D341Med (cell line): ENCODE measurements around the gene ALX4.

Experiments used
- DNase-seq: peaks from one replicate; pipeline ENCODE4 v3.0.0; 2012; ENCODE audit warnings: low spot score

Gene ALX4

GRCh38 chr11:44300844-44301563, 8.9 kb downstream of the ALX4 start:
- no peak for DNase-seq

- DNase-seq, result no peak
Observed at GRCh38 chr11:44298862-44299261, 11.1 kb downstream of the ALX4 start.

GRCh38 chr11:44290208-44290607, 19.7 kb downstream of the ALX4 start:
- DNase-seq, result no peak

DNA sequence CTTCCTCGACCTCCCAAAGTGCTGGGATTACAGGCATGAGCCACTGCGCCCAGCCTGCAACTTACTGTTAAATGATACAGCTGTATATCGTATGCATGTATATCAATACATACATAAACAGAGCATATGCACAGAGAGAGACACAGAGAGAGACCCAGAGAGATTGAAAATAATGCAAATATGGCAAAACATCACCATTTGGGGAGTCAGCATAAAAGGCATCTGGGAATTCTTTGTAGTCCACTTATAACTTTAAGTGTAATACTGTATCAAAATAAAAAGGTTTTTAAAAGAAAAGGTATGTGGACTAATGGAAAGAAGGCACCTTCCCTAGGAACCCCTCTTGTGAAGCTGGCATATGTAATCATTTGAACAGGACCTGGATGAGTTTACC, 21.8 kb downstream of the ALX4 start:
- DNase-seq, result no peak

- DNase-seq, result no peak
Observed at GRCh38 chr11:44286911-44287310, 23.0 kb downstream of the ALX4 start.

DNA sequence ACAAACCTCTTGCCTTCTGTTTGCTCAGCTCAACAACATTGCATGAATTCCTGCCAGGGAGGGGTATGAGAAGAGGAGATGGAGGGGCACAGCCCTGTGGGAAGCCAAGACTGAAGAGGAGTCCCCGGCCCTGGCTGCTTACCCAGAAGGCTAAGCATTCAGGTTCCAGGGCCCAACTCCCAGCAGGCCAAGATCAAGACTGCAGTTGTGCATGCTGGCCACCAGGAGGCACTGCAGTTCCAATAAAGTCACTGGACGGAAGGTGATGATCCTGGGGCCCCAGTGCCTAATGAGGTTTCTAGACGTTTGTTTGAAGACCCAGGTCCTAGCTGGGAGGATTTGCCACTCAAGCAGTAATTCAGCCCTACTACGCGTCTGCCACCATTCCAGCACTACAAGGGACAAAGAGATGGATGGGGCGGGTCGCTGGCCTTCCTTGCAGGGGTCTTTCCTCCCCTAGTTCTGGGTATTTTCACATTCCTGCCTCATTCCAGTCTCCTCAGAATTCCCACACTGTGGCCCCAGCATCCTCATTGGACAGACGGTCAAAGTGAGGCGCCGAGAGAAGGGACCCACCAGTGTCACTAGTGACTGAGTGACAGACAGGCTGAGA, 23.6 kb downstream of the ALX4 start:
- DNase-seq, result peak; percentile 84

- DNase-seq, result no peak
Observed at GRCh38 chr11:44285756-44286155, 24.2 kb downstream of the ALX4 start.

DNA sequence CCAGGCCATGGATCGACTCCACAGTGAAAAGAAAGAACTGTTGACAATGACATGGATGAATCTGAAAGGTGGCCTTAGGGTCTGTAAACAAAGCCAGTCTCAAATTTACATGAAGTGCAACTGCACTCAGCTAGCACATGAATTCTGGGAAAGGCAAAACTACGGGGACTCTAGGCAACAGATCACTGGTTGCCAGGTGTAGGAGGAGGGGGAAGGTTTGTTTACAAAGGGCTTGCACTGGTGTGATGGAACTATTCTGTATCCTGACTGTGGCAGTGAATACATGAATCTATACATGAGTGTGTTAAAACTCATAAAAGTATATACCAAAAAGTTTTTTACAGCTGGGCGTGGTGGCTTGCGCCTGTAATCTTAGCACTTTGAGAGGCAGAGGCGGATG, 27.3 kb downstream of the ALX4 start:
- DNase-seq, result no peak

DNA sequence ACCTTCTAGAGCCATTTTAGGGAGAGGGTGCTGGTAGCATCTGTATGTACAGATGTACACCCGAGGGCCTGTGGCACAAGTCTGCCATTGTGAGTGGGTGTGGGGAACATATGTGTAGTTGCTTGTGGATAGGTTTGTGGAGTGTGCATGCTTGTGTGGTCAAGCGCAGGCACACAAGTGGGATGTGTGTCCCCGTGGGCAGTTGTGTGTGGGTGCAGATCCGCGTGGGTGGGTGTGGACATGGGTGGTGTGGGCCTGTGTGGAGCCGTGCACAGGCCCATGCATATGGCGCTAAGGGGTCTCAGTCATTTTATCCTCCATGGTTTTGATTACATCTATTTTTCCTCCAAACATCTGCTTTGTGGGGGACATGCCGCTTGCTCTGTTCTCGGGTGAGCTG, 28.8 kb downstream of the ALX4 start:
- no peak for DNase-seq

- no peak for DNase-seq
Observed at GRCh38 chr11:44280257-44280656, 29.7 kb downstream of the ALX4 start.

DNA sequence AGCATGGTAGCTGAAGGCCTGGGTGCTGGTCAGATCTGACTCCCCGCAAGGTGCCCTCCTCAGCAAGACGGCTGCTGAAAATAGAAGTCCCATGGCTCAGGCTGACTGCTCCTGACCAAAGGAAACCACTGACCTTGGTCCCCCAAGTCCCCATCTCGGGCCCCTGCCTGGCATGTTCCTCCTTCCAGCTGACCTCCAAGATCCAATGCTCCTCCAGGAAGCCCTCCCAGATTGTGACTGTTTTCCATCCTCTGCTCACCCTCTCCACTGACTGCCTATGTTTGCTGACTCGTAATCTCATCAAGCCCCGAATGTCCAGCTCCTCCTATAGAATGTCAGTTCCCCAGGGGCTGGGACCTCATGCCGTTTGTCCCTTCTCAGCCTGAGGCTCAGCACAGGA, 30.5 kb downstream of the ALX4 start:
- DNase-seq, result no peak

GRCh38 chr11:44277196-44278090, 32.5 kb downstream of the ALX4 start:
- DNase-seq, result no peak

DNA sequence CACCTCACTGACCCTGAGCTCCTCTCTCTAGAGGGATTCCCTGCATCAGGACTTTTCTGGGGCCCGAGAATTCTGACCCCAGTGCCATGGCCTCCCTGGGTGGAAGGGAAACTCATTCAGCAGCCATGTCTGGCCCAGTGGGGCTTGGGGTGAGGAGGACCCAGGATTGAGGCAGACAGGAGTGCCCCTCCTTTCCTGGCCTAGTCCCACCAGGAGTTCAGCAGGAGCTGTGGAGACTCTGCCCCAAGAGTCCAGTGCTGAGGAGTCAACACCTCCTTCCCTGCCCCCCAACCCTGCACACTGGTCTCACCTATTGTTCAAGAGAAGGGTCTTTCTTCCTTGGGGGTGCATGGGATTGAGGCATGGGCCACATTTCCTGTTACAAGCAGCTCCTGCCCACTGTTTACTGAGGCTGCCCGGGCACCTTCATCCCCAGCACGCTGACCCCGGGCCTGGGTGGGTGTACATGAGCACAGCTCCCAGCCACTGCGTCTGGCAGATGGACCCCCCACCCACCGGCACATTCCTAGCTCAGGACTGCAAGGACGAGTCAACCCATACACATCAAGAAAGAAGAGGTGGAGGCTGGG, 33.9 kb downstream of the ALX4 start:
- DNase-seq, result no peak

GRCh38 chr11:44275241-44275640, 34.7 kb downstream of the ALX4 start:
- DNase-seq, result no peak

GRCh38 chr11:44274404-44274803, 35.5 kb downstream of the ALX4 start:
- DNase-seq, result no peak

DNA sequence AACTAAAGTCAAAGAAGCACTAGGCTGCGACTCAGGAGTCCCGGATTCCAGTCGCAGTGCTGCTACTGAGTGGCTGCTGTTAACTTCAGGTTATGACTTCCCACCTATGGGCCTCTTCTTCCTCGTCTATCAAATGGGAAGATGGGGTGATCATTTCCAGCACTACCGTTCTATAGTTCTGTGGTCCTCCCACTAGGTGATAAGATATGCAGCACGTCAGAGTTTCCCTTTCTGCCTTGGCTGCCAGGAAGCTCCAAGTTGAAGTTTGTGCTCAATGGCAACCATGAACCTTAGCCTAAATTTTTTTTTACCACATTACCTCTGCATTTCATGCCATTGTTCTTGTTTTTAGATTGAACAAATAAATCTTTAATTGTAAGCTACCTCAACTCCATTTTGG, 38.7 kb downstream of the ALX4 start:
- no peak for DNase-seq

DNA sequence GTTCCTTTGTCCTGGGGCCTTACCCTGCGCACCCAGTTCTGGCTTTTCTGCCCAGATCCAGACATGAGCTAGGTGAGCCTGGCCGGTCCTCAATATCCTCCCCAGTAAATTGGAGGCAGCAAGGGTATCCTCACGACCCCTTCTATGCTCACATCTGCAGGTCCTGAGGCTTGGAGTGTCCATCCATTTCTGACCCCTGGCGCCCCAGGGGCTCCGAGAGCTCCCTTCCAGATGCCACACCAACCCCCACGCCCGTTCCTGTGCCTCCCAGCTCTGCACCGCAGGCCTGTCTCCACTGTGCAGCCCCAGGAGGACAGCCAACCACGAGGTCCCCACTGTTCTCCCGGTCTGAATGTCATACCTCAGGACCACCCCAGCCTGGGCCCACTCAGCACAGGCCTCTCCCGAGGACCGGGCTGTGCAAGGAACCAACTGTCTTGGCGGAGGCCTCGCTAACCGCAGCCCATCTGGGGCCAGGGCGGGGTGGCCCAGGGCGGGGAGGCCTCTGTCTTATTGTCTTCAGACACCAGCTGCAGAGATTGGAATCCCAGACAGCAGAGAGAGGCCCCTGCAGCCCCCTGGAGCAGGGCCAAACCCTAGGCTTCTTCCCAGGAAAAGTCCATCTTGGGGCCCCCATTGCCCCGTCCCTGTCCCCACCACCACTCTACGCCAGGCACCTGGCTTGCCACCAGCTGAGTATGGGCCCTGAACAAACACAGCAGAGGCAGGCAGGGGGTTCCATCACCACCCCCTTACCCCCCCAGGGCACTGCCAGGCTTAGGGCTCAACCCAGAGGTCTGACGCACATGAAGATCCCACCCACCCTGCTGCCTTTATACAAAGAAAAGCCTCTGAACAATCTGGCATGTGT, 39.3 kb downstream of the ALX4 start:
- DNase-seq, result no peak

- no peak for DNase-seq
Observed at GRCh38 chr11:44269369-44270351, 40.3 kb downstream of the ALX4 start.

GRCh38 chr11:44268614-44269080, 41.3 kb downstream of the ALX4 start:
- no peak for DNase-seq
